Suprapubic skin (tissue), 3 donors: ENCODE data around the gene GADD45G.

Experiments
- CTCF ChIP-seq, 2 donors: fragments of 200-600 bp in 1 of 2; fragments of 450-650 bp in 1 of 2; sonication (generic) in 1 of 2; IDR thresholded peaks; one replicate each; pipeline ENCODE4 v1.5.1; 2016 to 2019; ENCODE audit warnings: antibody characterized with exemption in 2 of 2, mild to moderate bottlenecking in 1 of 2, moderate library complexity in 1 of 2
- POLR2AphosphoS5 ChIP-seq, 3 donors: sonication (generic); formaldehyde crosslinking; IDR thresholded peaks; one replicate each; pipeline ENCODE4 v1.6.1; 2017; ENCODE audit warnings: antibody characterized with exemption in 3 of 3

GRCh38 chr9:89626741-89627265 lies 22.0 kb downstream of the GADD45G start:
- TF ChIP-seq CTCF (IDR thresholded peaks at IDR 0.05) (no peak), POLR2AphosphoS5 (IDR thresholded peaks at IDR 0.05) (no peak)
